ENCODE results near the gene HSF2BP.

HSF2BP gene

GRCh38 chr21:43609501-43610340 lies 49.6 kb downstream of the HSF2BP start:
- Mint-ChIP-seq H3K27me3 (peaks cover 14% of the 10 kb centered on the region), H3K9me3 (no peaks in the 10 kb centered on the region), H3K36me3 (ENCODE audit: low read depth) (no peaks in the 10 kb centered on the region), H3K4me1 (ENCODE audit: low read depth) (peaks cover 21% of the 10 kb centered on the region), H3K27ac (no peak overlapping the region), H3K4me3 (no peak overlapping the region)
- intact Hi-C loops (cut with micrococcal nuclease): no loop called here

- Mint-ChIP-seq H3K27ac (no peak overlapping the region), H3K4me1 (ENCODE audit: low read depth) (peaks cover 21% of the 10 kb centered on the region), H3K27me3 (peaks cover 14% of the 10 kb centered on the region), H3K36me3 (ENCODE audit: low read depth) (no peaks in the 10 kb centered on the region), H3K9me3 (no peaks in the 10 kb centered on the region), H3K4me3 (no peak overlapping the region)
- intact Hi-C loops (cut with micrococcal nuclease): no loop called here
Observed at GRCh38 chr21:43608664-43609063, 50.6 kb downstream of the HSF2BP start.

DNA sequence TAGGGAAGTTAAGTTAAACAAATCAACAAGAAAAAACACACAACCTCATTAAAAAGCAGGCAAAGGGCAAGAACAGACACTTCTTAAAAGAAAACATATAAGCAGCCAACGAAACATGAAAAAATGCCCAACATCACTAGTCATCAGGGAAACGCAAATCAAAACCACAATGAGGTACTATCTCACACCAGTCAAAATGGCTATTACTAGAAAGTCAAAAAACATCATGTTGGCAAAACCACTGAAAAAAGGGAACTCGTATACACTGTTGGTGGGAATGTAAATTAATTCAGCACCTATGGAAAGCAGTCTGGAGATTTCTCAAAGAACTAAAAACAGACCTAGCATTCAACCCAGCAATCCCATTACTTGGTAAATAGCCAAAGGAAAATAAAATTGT lies 51.1 kb downstream of the HSF2BP start:
- Mint-ChIP-seq H3K4me1 (ENCODE audit: low read depth) (peaks cover 19% of the 10 kb centered on the region), H3K36me3 (ENCODE audit: low read depth) (no peaks in the 10 kb centered on the region), H3K27me3 (peaks cover 14% of the 10 kb centered on the region), H3K27ac (peak overlapping the region; percentile 15), H3K4me3 (no peak overlapping the region), H3K9me3 (no peaks in the 10 kb centered on the region)
- intact Hi-C loops (cut with micrococcal nuclease): no loop called here

DNA sequence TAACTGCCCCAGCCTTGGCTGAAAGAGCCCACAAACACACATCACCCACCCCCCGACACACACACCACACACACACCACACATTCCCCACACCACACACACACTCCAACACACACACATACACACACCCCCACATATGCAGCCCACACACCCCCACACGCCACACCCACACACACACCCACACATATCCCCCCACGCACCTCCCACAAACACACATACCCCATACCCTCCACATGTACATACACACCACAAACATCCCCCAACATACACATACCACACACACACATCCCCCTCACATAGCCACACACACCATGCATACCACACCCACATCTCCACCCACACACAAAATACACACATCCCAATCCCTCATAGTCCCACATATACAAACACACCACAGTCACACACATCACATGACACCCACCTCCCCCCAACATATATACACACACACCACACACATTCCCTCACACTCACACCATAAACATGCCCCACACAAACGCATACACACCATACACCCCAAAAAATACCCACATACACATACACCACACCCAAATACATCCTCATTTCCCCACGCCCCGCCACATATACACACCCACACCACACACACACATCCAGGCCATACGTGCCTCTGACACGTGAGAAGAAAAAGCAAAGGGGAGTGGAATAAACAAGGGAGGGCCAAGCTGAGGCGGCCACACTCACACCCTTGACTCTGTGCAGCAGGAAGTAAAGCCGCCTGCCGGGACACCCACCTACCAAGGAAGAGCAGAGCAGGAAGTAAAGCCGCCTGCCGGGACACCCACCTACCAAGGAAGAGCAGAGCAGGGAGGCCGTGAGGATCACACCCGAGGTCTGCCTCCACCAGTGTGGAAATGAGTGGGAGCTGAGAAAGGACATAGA lies 53.7 kb downstream of the HSF2BP start:
- H3K27ac Mint-ChIP-seq: no peak overlapping the region
- H3K9me3 Mint-ChIP-seq: no peaks in the 10 kb centered on the region
- intact Hi-C loops (cut with micrococcal nuclease): no loop called here
- no peak overlapping the region for H3K4me3 Mint-ChIP-seq
- H3K36me3 Mint-ChIP-seq (ENCODE audit: low read depth): no peaks in the 10 kb centered on the region
- H3K4me1 Mint-ChIP-seq (ENCODE audit: low read depth): peaks cover 14% of the 10 kb centered on the region
- H3K27me3 Mint-ChIP-seq: peaks cover 8% of the 10 kb centered on the region

DNA sequence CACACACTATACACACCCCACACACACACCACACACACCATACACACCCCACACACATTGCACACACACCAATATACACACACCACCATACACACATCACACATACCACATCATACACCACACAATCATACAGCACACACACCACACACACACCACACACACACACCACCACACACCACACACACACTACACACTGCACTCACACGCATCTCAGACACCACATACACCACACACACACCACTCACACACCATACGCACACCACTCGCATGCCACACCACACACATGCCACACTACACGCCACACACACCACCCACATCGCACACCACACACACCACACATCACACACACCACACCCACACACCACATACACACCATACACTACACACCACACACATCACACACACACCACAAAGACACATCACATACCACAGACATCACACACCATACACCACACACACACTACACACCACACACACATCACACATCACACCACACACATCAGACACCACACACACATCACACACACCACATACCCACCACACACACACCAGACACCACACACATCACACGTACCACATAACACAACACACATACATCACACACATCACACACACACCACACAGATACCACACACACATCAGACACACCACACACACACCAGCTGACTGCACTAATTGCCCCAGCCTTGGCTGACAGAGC lies 54.6 kb downstream of the HSF2BP start:
- H3K36me3 Mint-ChIP-seq (ENCODE audit: low read depth): no peaks in the 10 kb centered on the region
- peaks cover 18% of the 10 kb centered on the region for H3K4me1 Mint-ChIP-seq (ENCODE audit: low read depth)
- peaks cover 3% of the 10 kb centered on the region for H3K27me3 Mint-ChIP-seq
- no peaks in the 10 kb centered on the region for H3K9me3 Mint-ChIP-seq
- intact Hi-C loops (cut with micrococcal nuclease): no loop called here
- no peak overlapping the region for H3K4me3 Mint-ChIP-seq
- no peak overlapping the region for H3K27ac Mint-ChIP-seq

DNA sequence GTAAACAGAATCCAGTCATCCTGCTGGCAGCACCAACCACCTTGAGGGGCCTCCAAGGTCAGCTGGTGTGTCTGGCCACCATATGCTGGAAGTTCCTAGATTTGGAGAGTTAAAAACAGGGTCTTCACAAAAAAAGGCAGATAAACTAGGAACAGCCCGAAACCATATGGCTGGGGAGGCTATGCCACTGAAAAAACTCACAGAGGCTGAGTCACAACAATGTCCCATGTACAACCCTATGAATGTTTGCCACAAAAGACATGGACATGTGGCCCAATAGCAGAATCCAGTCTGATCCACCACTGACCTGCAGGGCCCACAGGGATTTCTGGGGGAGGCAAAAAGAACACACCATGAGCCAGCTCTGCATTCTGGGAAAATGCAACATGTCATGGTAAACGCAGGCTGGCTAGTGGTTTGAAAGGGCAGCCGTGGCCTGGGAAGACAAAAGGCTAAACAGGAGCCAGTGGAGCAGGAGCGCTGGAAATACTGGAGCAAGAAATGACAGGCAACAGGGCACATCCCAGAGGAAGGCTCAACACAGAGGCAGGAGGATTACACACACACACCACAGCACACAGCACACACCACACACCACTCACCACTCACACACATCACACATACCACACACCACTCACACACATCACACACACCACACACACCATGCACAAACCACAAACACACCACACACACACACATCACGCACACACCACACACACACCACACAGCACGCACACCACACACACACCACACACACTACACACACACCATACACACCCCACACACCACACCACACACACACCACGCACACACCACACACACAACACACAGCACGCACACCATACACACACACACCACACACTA lies 55.4 kb downstream of the HSF2BP start:
- Mint-ChIP-seq H3K27me3 (no peaks in the 10 kb centered on the region), H3K36me3 (ENCODE audit: low read depth) (no peaks in the 10 kb centered on the region), H3K27ac (no peak overlapping the region), H3K4me1 (ENCODE audit: low read depth) (peaks cover 17% of the 10 kb centered on the region), H3K4me3 (peak overlapping the region; percentile 46), H3K9me3 (no peaks in the 10 kb centered on the region)
- intact Hi-C loops (cut with micrococcal nuclease): loop anchor here (2.0 kb wide), 1 partner anchor 41 kb away; no protein-coding TSS in a partner anchor

DNA sequence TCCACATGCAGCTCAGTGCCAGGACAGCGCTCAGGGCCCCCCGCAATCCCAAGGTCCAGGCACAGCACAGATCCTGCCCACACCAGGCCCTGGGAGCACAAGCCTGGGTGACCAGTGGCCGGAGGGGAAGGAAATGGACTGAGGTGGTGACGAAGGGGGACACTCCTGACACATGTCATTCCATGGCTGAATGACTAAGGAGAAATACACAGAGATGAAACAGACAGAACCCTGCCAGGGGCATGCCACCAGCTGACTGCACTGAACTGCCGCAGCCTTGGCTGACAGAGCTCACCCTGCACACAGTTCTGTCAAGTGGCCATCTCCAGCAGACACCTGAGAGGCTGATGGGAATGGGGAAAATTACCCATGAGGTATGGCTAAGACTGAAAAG lies 56.1 kb downstream of the HSF2BP start:
- Mint-ChIP-seq H3K36me3 (ENCODE audit: low read depth) (no peaks in the 10 kb centered on the region), H3K9me3 (no peaks in the 10 kb centered on the region), H3K4me3 (peak overlapping the region; percentile 46), H3K27ac (no peak overlapping the region), H3K4me1 (ENCODE audit: low read depth) (peaks cover 15% of the 10 kb centered on the region), H3K27me3 (no peaks in the 10 kb centered on the region)
- intact Hi-C loops (cut with micrococcal nuclease): loop anchor here (2.0 kb wide), 1 partner anchor 42 kb away; no protein-coding TSS in a partner anchor

GRCh38 chr21:43602266-43603232 lies 56.7 kb downstream of the HSF2BP start:
- Mint-ChIP-seq H3K4me3 (peak overlapping the region; percentile 46), H3K9me3 (no peaks in the 10 kb centered on the region), H3K36me3 (ENCODE audit: low read depth) (no peaks in the 10 kb centered on the region), H3K27ac (no peak overlapping the region), H3K27me3 (no peaks in the 10 kb centered on the region), H3K4me1 (ENCODE audit: low read depth) (peaks cover 8% of the 10 kb centered on the region)
- intact Hi-C loops (cut with micrococcal nuclease): loop anchor here (2.0 kb wide), 1 partner anchor 42 kb away; no protein-coding TSS in a partner anchor

DNA sequence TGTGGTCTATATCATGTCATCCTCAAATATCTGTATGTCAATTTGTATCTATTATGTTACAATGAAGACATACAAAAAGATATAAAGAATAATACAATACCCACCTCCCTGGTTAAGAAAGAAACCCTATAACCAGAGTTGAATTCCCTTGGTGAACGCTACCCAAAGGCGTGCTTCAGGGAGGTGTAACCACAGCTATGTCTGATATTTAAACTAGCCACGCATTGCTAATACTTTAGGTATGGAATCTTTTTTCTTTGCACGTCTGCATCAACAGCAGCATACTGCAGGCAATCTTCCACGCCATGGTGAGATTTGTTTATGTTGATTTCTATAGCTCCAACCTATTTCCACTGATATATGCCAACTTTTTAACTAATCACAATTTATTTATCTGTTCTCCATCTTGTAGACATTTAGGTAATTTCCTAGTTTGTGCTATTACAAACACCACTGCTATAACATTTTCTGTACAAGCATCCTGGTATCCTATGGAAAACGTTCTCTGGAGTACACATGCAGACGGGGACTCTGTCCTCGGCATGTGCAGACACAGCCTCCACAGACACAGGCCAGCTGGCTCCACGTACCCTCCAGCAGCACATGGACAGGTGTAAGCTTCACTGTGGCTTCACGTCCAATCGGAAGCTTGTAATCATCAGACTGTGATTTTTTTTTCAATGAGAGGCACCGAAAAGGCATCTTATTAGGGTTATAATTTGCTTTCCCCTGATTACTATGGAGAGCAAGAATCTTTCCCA lies 58.5 kb downstream of the HSF2BP start:
- H3K36me3 Mint-ChIP-seq (ENCODE audit: low read depth): no peaks in the 10 kb centered on the region
- peaks cover 3% of the 10 kb centered on the region for H3K27me3 Mint-ChIP-seq

DNA sequence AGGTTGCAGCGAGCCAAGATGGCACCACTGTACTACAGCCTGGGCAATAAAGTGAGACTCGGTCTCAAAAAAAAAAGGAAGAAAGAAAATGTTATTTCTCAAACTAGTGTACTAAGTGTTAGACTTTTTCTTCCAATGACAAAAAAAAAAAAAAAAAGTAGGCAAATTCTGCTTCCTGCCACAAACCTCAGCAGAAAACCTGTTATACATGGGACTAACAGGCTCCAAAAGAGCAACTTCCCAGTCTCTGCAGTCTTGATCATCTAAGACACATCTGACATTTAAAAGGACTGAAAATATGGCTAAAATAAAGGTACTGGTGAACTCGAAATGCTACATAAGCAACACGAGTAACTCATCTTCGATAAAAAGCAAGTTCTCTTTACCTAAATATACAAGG lies 59.6 kb downstream of the HSF2BP start:
- intact Hi-C loops (cut with micrococcal nuclease): no loop called here
- H3K27ac Mint-ChIP-seq: peak overlapping the region; percentile 50
- H3K4me1 Mint-ChIP-seq (ENCODE audit: low read depth): peaks cover 7% of the 10 kb centered on the region
- H3K4me3 Mint-ChIP-seq: no peak overlapping the region
- no peaks in the 10 kb centered on the region for H3K9me3 Mint-ChIP-seq
- H3K36me3 Mint-ChIP-seq (ENCODE audit: low read depth): no peaks in the 10 kb centered on the region
- H3K27me3 Mint-ChIP-seq: peaks cover 3% of the 10 kb centered on the region

More for the DNA sequence above, 58.5 kb downstream of the HSF2BP start:
- H3K4me3 Mint-ChIP-seq: no peak overlapping the region
- H3K9me3 Mint-ChIP-seq: no peaks in the 10 kb centered on the region
- H3K27ac Mint-ChIP-seq: no peak overlapping the region
- intact Hi-C loops (cut with micrococcal nuclease): no loop called here
- H3K4me1 Mint-ChIP-seq (ENCODE audit: low read depth): peaks cover 7% of the 10 kb centered on the region

DNA sequence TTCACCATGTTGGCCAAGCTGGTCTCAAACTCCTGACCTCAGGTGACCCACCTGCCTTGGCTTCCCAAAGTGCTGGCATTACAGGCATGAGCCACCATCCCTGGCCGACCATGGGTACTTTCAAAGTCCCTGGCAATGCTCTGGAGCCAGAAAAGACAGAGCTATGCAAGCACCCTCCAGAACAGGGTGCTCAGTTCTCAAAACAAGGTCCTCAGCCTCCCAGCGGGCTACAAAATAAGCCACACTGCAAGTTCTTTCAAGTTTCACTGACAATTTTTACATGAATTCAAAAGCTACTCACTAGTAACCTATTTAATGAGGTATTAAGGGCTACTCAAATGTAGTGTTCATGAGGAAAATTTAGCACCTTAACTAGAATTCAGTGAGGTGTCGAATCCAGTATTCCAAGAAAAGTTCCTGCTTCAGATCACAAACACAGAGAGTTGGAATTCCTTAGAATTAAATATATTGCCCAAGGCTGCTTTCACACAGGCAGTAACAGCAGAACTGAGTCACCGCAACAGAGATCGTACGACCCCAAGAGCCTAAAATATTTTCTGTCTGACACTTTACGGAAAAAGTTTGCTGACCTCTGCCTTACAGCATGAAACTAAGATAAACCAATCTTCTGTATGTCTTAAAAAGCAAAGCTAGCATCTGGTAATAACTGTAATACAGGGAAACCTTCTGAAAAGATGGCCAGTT lies 60.7 kb downstream of the HSF2BP start:
- Mint-ChIP-seq H3K9me3 (no peaks in the 10 kb centered on the region), H3K27ac (no peak overlapping the region), H3K4me1 (ENCODE audit: low read depth) (peaks cover 7% of the 10 kb centered on the region), H3K4me3 (no peak overlapping the region), H3K27me3 (peaks cover 11% of the 10 kb centered on the region), H3K36me3 (ENCODE audit: low read depth) (no peaks in the 10 kb centered on the region)
- intact Hi-C loops (cut with micrococcal nuclease): no loop called here

Data from dendritic cell treated with granulocyte-macrophage colony-stimulating factor and Interleukin-4, amounts not matched to agents 40 ng/mL and 50 ng/mL, for 4 days (primary cell).